DMS153 (cell line): Measurements from ENCODE around the gene MAN2B2.

Experiments used
- DNase-seq: peaks from one replicate; lab custom pipeline; 2025; lab: John Stamatoyannopoulos, UW

Gene MAN2B2

DNA sequence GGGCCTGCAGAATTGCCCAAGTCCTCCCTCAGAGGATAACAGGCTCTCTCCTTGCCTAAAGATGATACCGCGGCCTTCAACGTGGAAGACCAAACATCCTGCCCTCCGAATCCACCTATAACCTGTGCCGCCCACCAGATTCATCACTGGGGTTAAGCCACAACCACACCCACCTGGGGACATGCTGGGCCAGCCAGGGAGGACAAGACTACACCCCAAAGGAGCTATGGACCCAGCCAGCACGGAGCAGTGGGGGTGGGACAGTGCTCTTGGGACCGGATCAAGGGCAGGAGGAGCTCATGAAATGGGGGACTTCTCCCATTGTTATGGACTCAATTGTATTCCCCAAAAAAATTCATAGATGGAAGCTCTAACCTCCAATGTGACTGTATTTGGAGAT lies 6.8 kb upstream of the MAN2B2 start:
- DNase-seq = no peak

DNA sequence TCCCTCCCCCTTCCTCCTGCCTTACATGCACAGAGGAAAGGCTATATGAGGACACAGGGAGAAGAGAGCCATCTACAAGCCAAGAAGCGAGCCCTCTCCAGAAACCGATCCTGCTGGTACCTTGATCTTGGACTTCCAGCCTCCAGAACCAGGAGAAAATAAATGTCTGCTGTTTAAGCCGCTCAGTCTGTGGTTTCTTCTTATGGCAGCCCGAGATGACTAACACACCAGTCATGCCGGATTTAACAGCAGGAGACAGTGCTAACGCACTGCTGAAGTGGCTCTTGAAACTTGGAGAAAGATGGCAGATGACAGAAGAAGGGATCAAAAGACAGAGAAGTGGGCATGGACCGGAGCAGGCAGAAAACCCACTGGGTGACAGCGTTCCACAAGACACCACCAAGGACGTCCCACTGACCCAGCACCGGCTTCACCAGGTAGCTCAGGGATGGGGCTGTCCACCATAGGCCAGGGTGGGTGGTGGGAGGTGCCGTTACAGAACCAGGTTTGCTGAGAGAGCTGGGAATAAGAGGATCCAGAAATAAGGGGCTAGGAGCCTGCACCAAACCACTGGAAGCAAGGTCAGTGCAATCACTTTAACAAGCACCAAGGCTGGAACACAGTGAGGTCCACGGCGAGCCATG lies 6.2 kb upstream of the MAN2B2 start:
- no peak for DNase-seq

DNA sequence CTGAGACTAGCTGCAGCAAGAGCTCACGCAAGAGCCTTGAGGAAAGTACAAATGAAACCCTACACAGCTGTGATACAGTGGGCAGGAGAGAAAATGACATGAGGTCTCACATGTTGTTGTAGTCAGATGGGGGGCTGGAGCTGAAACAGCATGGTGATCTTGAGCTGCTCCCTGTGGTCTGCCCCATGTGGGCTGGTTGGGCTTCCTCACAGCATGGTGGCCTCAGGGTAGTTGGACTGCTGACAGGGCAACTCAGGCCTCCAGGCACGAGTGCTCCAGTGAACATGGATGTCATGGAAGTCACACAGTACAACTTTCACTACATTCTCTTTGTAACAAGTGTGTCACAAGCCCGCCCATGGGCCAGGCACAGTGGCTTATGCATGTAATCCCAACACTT lies 3.4 kb upstream of the MAN2B2 start:
- no peak for DNase-seq

DNA sequence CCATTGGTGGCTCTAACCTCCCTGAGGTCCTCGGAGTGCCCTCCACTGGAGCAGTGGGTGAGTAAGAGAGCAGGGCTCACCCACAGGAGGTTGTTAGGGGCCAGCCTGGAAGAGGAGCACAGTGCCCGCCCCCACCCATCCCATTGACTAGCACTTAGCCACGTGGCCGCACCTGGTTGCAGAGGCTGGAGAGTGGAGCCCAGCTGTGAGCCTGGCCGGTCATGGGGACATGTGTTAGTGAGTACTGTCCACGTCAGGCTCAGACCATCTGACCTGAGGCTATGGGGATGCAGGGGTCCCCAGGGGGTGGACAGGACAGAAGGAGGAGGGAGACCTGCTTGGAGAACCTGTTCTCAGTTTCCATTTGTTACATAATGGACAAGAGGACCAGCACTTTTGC lies 1.4 kb upstream of the MAN2B2 start:
- DNase-seq = no peak

DNA sequence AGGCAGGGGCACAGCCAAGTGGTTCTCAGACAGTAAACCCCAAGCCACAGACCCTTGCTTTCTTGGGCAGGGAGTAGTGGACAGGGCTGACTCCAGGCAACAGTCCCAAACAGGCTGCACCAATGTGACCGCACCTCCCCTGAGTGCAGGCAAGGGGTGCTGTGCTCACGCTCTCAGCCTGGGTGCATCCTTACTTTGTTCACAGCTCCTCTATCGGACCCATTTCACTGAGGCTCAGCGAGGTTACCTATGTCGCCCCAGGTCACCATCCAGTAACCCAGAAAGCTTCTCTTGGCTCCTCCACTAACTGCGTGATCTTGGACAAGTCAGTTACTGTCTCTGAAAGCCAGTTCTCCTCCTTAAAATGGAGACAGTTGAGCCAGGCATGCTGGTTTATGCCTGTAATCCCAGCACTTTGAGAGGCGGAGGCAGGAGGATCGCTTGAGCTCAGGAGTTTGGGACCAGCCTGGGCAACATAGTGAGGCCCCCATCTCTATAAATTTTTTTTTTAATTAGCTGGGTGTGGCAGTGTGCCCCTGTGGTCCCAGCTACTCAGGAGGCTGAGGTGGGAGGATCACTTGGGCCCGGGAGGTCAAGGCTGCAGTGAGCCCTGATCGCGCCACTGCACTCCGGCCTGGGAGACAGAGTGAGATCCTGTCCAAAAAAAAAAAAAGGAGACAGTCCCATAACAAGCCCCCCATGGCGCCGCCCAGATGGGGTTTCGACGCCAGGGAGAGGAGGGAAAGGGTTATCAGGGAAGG lies 823 bp upstream of the MAN2B2 start:
- DNase-seq = no peak

DNA sequence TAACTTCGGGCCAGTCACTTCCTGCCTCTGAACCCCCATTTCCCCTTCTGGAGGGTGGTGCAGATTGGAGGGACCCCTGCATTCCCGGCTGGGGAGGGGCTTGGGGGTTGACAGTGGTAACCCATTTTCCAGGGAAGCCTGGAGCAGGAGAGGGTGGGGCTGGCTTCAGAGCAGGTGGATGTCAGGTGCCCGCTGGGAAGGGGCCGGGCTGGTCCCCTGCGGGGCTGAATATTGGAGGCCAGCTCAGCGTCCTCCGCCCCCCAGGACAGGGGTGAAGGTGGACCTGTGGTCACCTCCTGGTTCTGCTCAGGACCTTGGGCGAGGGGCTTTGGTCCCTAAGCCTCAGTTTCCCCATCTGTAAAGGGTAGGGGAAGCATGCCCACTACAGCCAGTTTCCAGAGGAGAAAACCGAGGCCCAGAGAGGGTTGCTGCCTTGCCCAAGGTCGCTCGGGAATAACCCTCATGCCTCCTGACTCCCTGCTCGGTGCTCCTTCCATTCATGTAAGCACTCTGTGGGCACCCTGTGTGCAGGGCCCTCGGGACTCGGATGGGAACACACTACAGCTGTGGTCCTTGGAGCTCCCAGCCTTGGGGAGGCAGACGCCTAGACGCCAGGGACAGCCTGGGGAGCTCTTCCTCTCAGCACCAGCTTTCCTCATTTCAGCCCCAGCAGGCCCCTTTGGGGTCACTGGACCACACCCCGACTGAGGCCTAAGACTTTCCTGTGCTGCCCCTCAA lies 683 bp downstream of the MAN2B2 start:
- no peak for DNase-seq

DNA sequence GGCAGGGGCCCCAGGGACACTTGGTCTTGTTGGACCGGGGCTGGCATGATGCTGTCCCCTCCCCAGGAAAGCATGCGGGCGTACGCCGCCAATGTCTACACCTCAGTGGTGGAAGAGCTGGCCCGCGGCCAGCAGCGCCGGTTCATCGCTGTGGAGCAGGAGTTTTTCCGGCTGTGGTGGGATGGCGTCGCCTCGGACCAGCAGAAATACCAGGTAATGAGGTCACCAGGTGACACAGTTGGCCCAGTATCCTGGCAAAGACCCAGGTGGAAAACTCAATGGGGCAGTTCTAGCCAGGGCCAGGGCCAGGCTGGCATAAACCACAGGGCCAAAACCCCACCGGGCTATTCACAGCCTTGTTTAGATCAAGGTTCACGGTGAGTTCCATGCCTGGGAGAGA lies 1.5 kb downstream of the MAN2B2 start:
- DNase-seq = no peak

DNA sequence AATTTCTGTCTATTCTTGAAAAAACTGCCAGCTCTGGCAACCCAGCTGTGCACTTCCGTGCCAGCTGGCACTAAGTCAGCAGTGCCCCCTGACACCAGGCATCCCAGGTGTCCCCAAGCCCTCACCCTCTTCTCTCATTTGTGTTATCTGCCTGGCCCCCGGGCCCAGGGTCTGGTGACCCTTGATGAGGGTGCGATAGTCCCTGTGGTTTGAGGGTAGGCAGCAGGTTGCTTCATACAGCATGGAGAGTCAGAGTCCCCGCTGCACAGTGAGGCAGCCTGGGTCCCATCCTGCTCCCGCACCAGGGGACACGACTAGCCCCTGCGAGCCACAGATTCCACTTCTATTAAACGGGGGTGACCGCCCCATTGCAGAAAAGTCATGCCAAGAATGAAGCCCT lies 1.9 kb downstream of the MAN2B2 start:
- no peak for DNase-seq

DNA sequence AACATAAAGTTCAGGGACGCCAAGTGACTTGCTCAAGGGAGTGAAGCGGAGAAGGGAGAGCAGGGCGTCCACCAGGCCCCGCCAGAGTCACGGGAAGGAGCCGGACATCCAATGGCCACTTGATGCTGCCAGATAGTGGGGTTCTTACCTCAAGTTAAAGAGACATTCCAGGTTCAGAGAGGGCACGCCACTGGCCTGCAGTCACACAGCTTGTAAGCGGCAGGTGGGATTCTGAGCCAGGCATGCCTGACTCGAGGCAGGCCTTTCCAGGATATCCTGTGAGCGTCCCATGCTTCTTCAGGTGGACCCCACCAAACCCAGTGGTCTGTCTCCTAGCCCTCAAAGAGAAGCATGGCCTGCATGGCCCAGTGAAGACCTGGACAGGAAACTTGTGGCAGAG lies 2.4 kb downstream of the MAN2B2 start:
- DNase-seq = no peak

DNA sequence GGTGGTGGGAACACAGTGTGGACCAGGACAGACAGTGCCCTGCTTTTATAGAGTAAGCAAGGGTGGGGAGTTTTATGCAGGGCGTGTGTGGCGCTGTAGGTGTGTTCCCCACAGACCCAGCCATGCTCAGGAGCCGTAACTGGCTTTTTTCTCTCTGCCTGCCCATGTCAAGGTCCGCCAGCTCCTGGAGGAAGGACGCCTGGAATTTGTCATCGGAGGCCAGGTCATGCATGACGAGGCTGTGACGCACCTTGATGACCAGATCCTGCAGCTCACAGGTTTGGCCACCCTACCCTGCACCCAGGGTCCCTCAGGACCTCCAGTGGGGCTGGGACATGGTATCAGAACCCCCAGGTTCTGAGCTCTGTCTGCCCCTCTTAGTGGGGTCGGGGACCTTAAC lies 3.2 kb downstream of the MAN2B2 start:
- no peak for DNase-seq

DNA sequence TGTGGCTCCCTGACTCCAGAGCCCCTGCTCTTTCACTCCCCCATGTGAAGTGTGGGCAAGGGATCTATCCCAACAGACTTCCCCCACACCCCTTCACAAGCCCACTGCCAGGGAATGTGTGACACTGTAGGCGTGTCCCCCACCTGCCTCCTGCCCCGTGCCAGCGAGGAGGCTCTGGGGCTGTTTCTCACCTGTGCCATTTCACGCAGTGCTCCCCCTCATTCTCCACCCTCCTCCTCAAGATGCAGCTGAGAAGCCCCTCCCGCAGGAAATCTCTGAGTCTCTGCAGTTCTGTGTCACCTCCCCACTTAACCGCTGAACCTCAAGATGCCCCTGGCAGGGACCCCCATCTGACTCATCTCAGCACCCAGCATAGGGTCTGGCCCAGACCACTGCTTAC lies 5.4 kb downstream of the MAN2B2 start:
- DNase-seq = no peak

DNA sequence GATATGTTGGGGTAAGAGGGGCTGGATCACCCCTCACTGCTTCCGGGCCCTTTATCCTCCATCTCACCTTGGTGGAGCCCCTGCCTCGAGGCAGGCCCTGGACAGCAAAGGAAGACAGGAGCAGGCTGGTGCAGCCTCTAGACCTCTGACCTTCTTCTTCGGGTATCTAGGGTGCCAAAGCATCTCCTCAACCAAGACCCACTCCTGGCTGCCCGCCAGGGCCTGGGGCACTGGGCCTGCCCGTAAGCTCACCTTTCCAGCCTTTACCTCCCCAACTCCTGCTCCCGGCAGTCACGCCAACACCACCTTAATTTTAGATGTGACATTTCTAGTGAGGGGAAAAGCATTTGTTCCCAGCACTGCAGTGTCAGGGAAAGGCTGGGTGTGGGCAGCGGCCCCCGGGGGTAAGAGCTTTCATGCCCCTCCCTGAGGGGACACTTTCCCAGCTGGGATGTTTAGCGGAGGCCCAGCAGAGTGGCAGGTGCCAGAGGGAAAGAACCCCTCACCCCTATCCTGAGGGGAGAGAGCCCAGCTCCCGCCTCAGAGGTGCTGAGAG lies 6.7 kb downstream of the MAN2B2 start:
- no peak for DNase-seq

DNA sequence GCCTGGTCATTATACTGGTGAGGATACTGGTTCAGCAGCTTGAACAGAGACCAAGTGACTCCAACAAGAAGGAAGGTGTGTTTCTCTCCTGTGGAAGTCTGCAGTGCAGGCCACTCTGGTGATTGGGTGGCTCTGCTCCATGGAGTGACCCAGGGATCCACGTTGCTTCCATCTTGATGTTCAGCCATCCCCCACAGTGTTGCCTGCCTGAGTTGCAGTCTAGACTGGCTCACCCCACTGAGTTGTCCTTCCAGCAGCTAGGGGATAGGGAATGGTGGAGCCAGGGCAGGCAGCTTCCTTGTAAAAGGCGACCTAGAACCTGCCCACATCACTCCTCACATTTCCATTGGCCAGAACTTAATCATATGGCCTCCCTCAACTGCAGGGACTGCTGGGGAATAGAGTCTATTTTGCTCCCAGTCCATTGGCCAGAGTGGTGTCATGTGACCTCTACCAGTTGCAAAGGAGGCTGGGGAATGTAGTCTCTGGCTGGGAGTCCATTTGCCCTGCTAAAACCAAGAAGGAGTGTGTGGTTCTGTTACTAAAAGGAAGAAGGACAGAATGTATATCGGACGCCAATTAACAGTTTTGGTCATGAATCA lies 8.0 kb downstream of the MAN2B2 start:
- DNase-seq = no peak

DNA sequence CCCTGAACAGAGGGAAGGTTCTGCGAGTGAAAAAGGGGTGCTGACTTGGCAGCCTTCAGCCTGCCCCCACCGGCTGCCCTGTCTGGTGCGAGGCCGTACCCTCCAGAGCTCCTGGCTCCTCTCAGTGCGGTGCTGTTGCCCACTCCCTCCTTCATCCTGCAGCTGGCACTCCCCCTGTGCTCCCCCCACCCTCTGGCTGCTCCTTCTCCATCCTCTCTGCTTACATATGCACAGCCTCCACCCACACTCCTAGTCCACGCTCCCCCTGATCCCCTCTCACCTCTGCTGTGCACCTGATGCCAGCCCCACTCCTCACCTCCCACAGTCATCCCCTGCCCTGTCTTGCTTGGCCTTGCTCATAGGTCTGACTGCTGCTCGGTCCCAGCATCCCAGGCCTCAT lies 9.9 kb downstream of the MAN2B2 start:
- DNase-seq = no peak

DNA sequence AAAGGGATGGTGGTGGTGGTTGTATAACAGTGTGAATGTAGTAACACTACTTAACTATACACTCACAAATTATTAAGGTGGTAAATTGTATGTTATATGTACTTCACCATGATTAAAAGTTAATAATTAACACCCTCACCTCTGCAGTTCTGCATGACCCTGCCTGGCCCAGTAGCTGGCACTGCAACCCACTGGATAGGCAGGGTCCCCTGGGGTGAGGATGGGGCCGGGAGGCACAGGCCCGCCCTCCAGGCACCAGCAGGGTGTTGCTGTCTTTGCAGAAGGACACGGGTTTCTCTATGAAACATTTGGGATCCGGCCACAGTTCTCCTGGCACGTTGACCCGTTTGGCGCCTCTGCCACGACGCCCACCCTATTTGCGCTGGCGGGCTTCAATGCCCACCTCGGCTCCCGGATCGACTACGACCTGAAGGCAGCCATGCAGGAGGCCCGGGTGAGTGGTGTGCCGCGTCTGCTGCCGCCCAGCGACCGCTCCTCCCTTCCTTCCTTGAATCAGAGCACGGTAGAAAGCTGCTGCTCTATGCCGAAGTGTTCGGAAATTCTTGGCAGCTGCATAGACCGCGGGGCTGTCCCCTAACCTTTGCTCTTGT lies 11.8 kb downstream of the MAN2B2 start:
- no peak for DNase-seq

DNA sequence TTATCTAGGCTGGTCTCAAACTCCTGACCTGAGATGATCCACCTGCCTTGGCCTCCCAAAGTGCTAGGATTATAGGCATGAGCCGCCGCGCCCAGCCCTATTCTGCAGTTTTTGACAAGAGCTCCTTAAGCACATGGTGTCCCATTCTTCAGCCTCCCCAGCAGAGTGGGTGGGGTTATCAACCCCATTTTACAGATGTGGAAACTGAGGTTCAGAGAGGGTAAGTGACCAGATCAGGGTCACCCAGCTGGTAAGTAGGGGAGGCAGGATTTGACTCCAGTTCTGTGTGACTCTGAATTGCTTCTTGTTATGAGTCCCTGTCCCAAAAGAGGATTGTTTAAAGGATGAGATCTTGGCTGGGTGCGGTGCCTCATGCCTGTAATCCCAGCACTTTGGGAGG lies 14.5 kb downstream of the MAN2B2 start:
- no peak for DNase-seq

DNA sequence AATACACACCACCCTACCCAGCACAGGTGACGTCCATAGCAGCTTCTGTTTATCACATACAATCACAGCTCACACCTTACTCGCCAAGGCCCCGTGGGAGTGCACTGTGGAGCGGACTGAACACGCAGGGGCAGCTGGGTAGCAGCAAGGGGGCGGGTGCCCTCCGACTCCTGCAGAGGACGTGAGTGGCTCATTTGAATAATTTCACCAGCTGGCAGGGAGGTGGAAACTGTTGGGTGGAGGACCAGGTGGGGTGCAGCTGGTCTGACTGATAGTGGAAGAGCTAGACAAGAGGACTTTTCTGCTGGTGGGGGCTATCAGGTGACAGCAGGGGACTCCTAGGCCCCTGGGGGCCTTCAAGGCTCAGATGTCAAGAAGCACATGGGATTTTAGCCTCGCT lies 16.3 kb downstream of the MAN2B2 start:
- no peak for DNase-seq

DNA sequence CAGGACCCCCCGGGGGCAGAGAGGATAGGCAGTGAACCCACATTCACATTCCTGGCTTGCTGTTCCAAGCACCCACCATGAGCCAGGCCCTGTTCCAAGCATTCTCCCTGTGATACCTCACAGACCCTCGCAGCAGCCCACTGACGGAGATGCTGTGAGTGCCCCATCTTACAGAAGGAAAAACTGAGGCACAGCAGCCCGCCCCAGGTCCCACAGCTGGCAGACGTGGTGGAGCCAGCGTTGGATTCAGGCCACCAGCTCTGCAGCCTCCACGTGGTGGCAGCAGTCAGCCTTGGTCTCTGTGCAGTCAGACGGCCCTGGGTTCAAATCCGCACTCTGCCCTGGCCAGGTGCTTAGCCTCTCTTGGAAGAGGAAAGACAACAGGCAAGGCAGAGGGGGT lies 16.8 kb downstream of the MAN2B2 start:
- no peak for DNase-seq

DNA sequence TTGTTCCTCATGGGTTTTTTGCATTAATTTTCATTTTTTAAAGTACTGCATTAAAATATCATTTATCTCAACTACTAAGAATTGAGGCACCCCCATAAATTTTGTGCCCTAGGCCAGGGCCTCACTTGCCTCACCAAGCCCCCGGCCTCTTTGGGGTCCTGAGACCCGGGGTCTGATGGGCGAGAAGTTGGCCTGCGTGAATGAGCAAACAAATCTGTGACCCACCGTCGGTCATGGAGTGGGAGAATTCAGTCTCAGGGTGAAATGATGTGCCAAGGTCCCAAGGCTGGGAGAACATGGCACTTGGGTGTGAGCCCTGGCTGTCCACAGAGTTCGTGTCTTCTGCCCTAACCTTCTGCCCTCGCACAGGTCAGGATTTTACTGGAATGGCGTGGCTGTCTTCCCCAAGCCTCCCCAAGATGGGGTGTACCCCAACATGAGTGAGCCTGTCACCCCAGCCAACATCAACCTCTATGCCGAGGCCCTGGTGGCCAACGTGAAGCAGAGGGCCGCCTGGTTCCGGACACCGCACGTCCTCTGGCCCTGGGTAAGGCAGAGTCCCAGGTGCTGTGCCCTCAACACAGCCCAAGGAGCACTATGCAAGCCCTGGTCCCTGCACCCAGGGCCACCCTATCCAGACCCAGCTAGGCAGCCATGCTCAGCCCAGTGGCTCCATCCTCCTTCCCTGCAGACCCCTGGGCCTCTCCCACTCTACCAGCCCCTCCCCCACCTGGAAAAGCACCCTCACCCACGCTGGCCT lies 18.0 kb downstream of the MAN2B2 start:
- no peak for DNase-seq

DNA sequence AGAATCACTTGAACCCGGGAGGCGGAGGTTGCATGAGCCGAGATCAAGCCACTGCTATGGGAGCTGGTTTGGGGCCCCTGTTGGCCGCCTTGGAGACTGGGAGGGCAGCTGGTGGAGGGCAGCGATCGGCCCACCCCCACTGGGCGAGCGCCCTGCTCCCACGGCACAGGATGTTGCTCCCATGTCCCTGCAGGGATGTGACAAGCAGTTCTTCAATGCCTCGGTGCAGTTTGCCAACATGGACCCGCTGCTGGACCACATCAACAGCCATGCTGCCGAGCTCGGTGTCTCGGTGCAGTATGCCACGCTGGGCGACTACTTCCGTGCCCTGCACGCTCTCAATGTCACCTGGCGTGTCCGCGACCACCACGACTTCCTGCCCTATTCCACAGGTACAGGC lies 19.4 kb downstream of the MAN2B2 start:
- no peak for DNase-seq

DNA sequence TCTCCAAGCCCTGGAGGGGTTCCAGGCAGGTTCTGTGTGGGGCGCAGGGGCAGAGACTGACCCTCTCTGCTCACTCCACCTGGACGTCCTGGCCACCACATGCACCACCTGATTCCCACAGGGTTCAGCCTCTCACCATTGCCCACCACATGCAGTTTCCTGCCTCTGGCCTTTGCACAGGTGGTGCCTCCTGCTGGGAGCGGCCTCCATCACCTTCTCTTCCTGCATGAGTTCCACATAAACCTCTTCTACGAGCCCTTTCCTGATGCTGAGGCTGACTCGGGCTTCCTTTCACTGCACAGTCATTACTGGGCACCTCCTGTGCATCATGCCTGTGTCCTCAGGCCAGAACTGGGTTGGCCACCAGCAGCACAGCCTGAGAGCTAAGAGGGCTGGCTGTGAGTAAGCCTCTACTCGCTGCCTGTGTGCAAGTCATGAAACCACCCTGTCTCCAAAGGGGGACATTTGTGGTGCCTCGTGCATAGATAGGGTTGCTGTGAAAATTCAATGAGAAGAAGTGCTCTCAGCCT lies 19.9 kb downstream of the MAN2B2 start:
- DNase-seq = no peak
